Measurements from ENCODE around the gene NUP160.

GRCh38 chr11:47765086-47765485, 83.1 kb downstream of the NUP160 start:
- no peak for TF ChIP-seq CTCF (IDR thresholded peaks at IDR 0.05)
- TF ChIP-seq POLR2AphosphoS5 (IDR thresholded peaks at IDR 0.05), result no peak
- TF ChIP-seq EP300 (IDR thresholded peaks at IDR 0.05; ENCODE audit: low read depth), result no peak
- no peak for TF ChIP-seq POLR2A (IDR thresholded peaks at IDR 0.05)
